ENCODE results near the gene FAM180B. TPM values are rescaled to one million over a fixed set of nuclear protein-coding genes. Genes with fewer than 3 reads are reported as not detected.

The FAM180B gene
- total and polyA plus RNA-seq, 12 donors, result 0.16 to 0.38 (median 0.24) TPM; not detected in 9

- TF ChIP-seq CTCF (IDR thresholded peaks at IDR 0.05) (no peak), POLR2A (IDR thresholded peaks at IDR 0.05) (no peak)
- Histone ChIP-seq H3K9me3 (replicated peaks in 1 of 3) (no peaks in the 10 kb centered on the region), H3K4me3 (no peak overlapping the region), H3K27ac (peak overlapping the region; percentile 13 to 31 (median 30)), H3K27me3 (no peaks in the 10 kb centered on the region), H3K36me3 (replicated peaks in 1 of 2) (peaks cover 0 to 38% of the 10 kb centered on the region in 2 donors), H3K4me1 (replicated peaks in 1 of 2) (peaks cover 0 to 10% of the 10 kb centered on the region in 2 donors)
- DNase-seq, result peak in 1 of 7 donors; percentile 34
- WGBS, 4 donors, result 30 to 42% (median 36%) methylated on average over 3 of the region's 3 CpGs
- intact Hi-C loops (cut with DNase I), result no loop called here
Observed at GRCh38 chr11:47617417-47617809, 30.9 kb downstream of the FAM180B start.

- intact Hi-C loops (cut with DNase I), result loop anchor here in 1 of 2 donors (10.0 kb wide), 1 partner anchor 214 kb away; no protein-coding TSS in a partner anchor
- H3K36me3 ChIP-seq (replicated peaks in 1 of 2), result peaks cover 0 to 70% of the 10 kb centered on the region in 2 donors
- 85 to 94% (median 88%) methylated on average over 2 of the region's 2 CpGs for WGBS, 4 donors
- DNase-seq, result no peak
- no peak overlapping the region for H3K27ac ChIP-seq
- H3K27me3 ChIP-seq, result no peaks in the 10 kb centered on the region
- H3K9me3 ChIP-seq (replicated peaks in 1 of 3), result no peaks in the 10 kb centered on the region
- peaks cover 0 to 10% of the 10 kb centered on the region in 2 donors for H3K4me1 ChIP-seq (replicated peaks in 1 of 2)
- H3K4me3 ChIP-seq, result no peak overlapping the region
- TF ChIP-seq POLR2A (IDR thresholded peaks at IDR 0.05) (no peak), CTCF (IDR thresholded peaks at IDR 0.05) (no peak)
Observed at GRCh38 chr11:47620836-47621378, 34.4 kb downstream of the FAM180B start.

- no peak overlapping the region for H3K4me3 ChIP-seq
- no peaks in the 10 kb centered on the region for H3K9me3 ChIP-seq (replicated peaks in 1 of 3)
- no peak overlapping the region for H3K27ac ChIP-seq
- TF ChIP-seq CTCF (IDR thresholded peaks at IDR 0.05), result no peak
- TF ChIP-seq POLR2A (IDR thresholded peaks at IDR 0.05), result no peak
- WGBS, 4 donors, result 87 to 98% (median 93%) methylated on average over 8 of the region's 8 CpGs
- intact Hi-C loops (cut with DNase I), result loop anchor here in 1 of 2 donors (10.0 kb wide), 1 partner anchor 209 kb away; no protein-coding TSS in a partner anchor
- DNase-seq, result no peak
- peaks cover 0 to 94% of the 10 kb centered on the region in 2 donors for H3K36me3 ChIP-seq (replicated peaks in 1 of 2)
- H3K4me1 ChIP-seq (replicated peaks in 1 of 2), result no peaks in the 10 kb centered on the region
- no peaks in the 10 kb centered on the region for H3K27me3 ChIP-seq
Observed at GRCh38 chr11:47626234-47626633, 39.8 kb downstream of the FAM180B start.

GRCh38 chr11:47628026-47628425, 41.5 kb downstream of the FAM180B start:
- H3K27me3 ChIP-seq, result no peaks in the 10 kb centered on the region
- no peaks in the 10 kb centered on the region for H3K9me3 ChIP-seq (replicated peaks in 1 of 3)
- H3K36me3 ChIP-seq (replicated peaks in 1 of 2), result peaks cover 0 to 90% of the 10 kb centered on the region in 2 donors
- H3K27ac ChIP-seq, result no peak overlapping the region
- WGBS, 4 donors, result 76 to 79% (median 79%) methylated on average over 4 of the region's 4 CpGs
- no peaks in the 10 kb centered on the region for H3K4me1 ChIP-seq (replicated peaks in 1 of 2)
- no peak for DNase-seq
- TF ChIP-seq CTCF (IDR thresholded peaks at IDR 0.05) (no peak), POLR2A (IDR thresholded peaks at IDR 0.05) (no peak)
- intact Hi-C loops (cut with DNase I), result loop anchor here in 1 of 2 donors (10.0 kb wide), 1 partner anchor 207 kb away; no protein-coding TSS in a partner anchor
- H3K4me3 ChIP-seq, result no peak overlapping the region

All from adrenal gland (tissue), 12 donors.